Measurements from ENCODE around the gene CDK4.

DNA sequence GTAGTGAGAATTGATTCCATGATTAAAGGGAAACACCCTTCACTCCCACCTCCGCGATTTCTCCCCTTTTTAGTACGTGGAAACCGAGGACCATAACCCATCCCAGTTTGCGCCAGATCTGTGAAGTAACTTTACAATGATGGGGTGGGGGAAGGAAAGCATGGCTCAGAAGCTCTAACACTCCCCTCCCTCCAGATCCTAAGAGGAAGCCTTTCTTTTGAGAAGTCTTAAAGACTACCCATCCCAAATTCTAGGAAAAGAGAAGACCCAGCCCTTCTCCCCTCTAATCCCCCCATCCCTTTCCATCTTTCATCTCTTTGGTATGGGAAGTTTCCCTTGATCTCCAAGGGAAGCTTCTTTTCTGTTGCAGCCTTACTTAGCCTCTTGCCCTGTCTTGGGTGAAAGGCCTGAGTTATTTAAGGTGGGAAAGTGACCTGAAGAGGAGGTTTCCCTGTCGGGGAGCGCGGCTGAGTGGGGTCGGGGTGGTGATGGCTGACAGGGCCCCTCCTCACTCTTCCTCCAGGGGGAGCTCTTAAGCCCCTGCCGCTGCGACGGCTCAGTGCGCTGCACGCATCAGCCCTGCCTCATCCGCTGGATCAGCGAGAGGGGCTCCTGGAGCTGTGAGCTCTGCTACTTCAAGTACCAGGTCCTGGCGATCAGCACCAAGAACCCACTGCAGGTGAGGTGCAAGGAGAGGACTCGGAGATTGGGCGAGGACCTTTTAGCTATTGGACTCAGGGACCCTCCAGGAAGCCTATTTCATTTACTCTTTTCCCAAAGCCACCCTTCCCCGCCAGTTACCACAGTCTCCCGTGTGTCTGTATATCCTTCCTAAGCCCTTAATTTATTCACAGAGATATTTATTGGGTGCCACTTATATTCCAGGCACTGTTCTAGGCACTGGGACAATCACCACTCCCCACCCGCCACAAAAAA is 4.6 kb upstream of the CDK4 start:
- TF ChIP-seq TCF12 (IDR thresholded peaks at IDR 0.05; ENCODE audit: low read depth) = no peak
- no peak for TF ChIP-seq EP300 (IDR thresholded peaks at IDR 0.05; ENCODE audit: borderline replicate concordance)
- TF ChIP-seq CEBPB (IDR thresholded peaks at IDR 0.05) = no peak
- no peak for TF ChIP-seq FOXM1 (IDR thresholded peaks at IDR 0.05; ENCODE audit: borderline replicate concordance, low read depth)
- TF ChIP-seq, protein P1, sequence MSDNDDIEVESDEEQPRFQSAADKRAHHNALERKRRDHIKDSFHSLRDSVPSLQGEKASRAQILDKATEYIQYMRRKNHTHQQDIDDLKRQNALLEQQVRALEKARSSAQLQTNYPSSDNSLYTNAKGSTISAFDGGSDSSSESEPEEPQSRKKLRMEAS (IDR thresholded peaks at IDR 0.05) = no peak
- TF ChIP-seq ZBTB7A (IDR thresholded peaks at IDR 0.05; ENCODE audit: low read depth) = no peak
